Heart right ventricle (tissue), 16 donors: ENCODE measurements around the gene TMEFF2. TPM values are rescaled to one million over a fixed set of nuclear protein-coding genes. Genes with fewer than 3 reads are reported as not detected.

Experiments used
- ATAC-seq, 8 donors: fragments of 200-7000 bp; cut with Tn5 transposase; one replicate each; pipeline ENCODE4 v1.9.1; 2020; ENCODE audit warnings: mild to moderate bottlenecking in 8 of 8, moderate library complexity in 8 of 8, moderate number of reproducible peaks in 1 of 8
- DNase-seq, 2 donors: peaks; one replicate each; pipeline ENCODE4 v3.0.0-alpha.2; 2020
- H3K27ac ChIP-seq, 10 donors: fragments of 200-600 bp; sonication (generic) in 2 of 10; one replicate each; pipeline versions ENCODE4 v1.5.0 to v1.8.0; 2020 to 2022; ENCODE audit warnings: mild to moderate bottlenecking in 3 of 10
- H3K27me3 ChIP-seq, 7 donors: fragments of 200-600 bp; one replicate each; pipeline ENCODE4 v1.8.0; 2021 to 2022; ENCODE audit warnings: mild to moderate bottlenecking in 2 of 7
- H3K36me3 ChIP-seq, 9 donors: fragments of 200-600 bp; sonication (generic) in 1 of 9; one replicate each; pipeline versions ENCODE4 v1.5.0 to v1.8.0; 2020 to 2022; ENCODE audit warnings: mild to moderate bottlenecking in 2 of 9
- H3K4me1 ChIP-seq, 9 donors: fragments of 200-600 bp; sonication (generic) in 1 of 9; one replicate each; pipeline versions ENCODE4 v1.5.0 to v1.8.0; 2020 to 2022; ENCODE audit warnings: mild to moderate bottlenecking in 4 of 9
- H3K4me3 ChIP-seq, 10 donors: fragments of 200-600 bp; sonication (generic) in 2 of 10; one replicate each; pipeline versions ENCODE4 v1.5.0 to v1.8.0; 2020 to 2022; ENCODE audit warnings: mild to moderate bottlenecking in 7 of 10, moderate library complexity in 2 of 10
- H3K9me3 ChIP-seq, 11 donors: fragments of 200-600 bp in 10 of 11; sonication (generic) in 2 of 11; one replicate each; pipeline versions ENCODE4 v1.5.0 to v1.8.0; 2013 to 2022; ENCODE audit warnings: mild to moderate bottlenecking in 2 of 11, control low read depth in 1 of 11, moderate library complexity in 1 of 11
- WGBS, 2 donors: extraction: QIAGEN DNeasy Blood & Tissue Kit; methylation state at CpG; one replicate each; pipeline ENCODE4 v1.1.7; 2013; ENCODE audit warnings: inconsistent platforms in 1 of 2; 5-methylcytosine and 5-hydroxymethylcytosine counted together
- intact Hi-C, 10 donors: fragments of 100-400 bp; cut with DNase I; formaldehyde crosslinking; loops; one replicate each; pipeline versions ENCODE4 v1.11.1 to v1.14.2; 2022
- polyA plus RNA-seq, 2 donors: library from polyadenylated mRNA; stranded (reverse); fragments of 200-250 nt; gene quantifications; one replicate each; pipeline ENCODE4 v1.2.3, GENCODE V29; 2013
- total RNA-seq, 10 donors: library from RNA; stranded (reverse); fragmentation: NEBNext Ultra II Directional in 3 of 10; extraction: Animal tissue kit (Norgen Biotek cat#: 25700) in 3 of 10; gene quantifications; one replicate each; pipeline versions ENCODE4 v1.2.1 to v1.2.4, GENCODE V29; 2021 to 2023
- TF ChIP-seq, protein P1 (sequence below), 9 donors: fragments of 200-600 bp; sonication (generic) in 2 of 9; IDR thresholded peaks; one replicate each; pipeline versions ENCODE4 v1.5.0 to v1.8.0; 2021 to 2022; ENCODE audit warnings: antibody characterized with exemption in 9 of 9, mild to moderate bottlenecking in 5 of 9, moderate library complexity in 1 of 9
- donor health status: Arrhythmogenic right ventricular cardiomyopathy.
- donor health status: ischemic (EF 13 %, LVEDD 7.1; RV severe dilation, severe dysfunction).
- donor health status: healthy with polysubstance abuse.
- donor health status: DM: no; HTN: yes; CAD: no.
- donor health status: DM: no; HTN: no; CAD: no.
- donor health status: ischemic (EF 25% LVEDD 6.9; RV normal size, moderate dysfunction).
- donor health status: ischemic (EF 25% LVEDD 5.7; RV mildly dilated, moderate dysfunction).
- donor health status: healthy.
- donor health status: DM: yes; HTN: yes; CAD: no.
- donor health status: Ischemic cardiomyopathy.
- donor health status: ischemic (EF 35%, LVEDD 5.7; RV mildly dilated, moderate dysfunction).
- donor health status: nonischemic (EF 11% LVEDD 7.7; RV severe dilation, severe dysfunction).
- donor health status: DM: yes; HTN: yes; CAD: no.
- donor health status: PGD.
- donor health status: ischemic (EF 29% LVEDD 5.4; RV normal size, mild dysfunction).
- donor health status: nonischemic (EF 23%, LVEDD 6.1; RV moderate dilation, normal function).

Gene TMEFF2
- total and polyA plus RNA-seq, 12 donors, result 0.09 to 0.41 (median 0.17) TPM; not detected in 8

DNA sequence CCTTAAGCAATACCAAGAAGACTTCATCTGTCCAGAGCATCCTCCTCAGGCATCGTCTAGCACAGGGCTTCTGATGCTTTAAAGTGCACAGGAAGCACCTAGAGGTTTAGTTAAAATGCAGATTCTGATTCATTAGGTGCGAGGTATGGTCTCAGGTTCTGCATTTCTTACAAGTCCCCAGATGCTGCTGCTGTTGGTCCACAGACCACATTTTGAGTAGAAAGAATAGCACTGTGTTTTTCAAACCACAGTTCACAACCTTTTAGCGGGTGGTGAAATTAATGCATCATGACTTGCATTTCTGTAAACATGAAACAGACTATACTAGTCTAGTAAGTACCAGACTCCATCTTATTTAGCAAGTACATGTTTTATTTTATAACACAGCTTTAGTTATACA is 134.6 kb downstream of the TMEFF2 start:
- Histone ChIP-seq H3K4me3 (no peak overlapping the region), H3K27me3 (no peaks in the 10 kb centered on the region), H3K4me1 (no peaks in the 10 kb centered on the region), H3K36me3 (no peaks in the 10 kb centered on the region), H3K27ac (no peak overlapping the region), H3K9me3 (no peaks in the 10 kb centered on the region)
- intact Hi-C loops, result no loop called here
- no peak for DNase-seq
- 79 to 80% methylated on average over 3 of the region's 3 CpGs for WGBS, 2 donors
- no peak for ATAC-seq
- TF ChIP-seq, protein P1, sequence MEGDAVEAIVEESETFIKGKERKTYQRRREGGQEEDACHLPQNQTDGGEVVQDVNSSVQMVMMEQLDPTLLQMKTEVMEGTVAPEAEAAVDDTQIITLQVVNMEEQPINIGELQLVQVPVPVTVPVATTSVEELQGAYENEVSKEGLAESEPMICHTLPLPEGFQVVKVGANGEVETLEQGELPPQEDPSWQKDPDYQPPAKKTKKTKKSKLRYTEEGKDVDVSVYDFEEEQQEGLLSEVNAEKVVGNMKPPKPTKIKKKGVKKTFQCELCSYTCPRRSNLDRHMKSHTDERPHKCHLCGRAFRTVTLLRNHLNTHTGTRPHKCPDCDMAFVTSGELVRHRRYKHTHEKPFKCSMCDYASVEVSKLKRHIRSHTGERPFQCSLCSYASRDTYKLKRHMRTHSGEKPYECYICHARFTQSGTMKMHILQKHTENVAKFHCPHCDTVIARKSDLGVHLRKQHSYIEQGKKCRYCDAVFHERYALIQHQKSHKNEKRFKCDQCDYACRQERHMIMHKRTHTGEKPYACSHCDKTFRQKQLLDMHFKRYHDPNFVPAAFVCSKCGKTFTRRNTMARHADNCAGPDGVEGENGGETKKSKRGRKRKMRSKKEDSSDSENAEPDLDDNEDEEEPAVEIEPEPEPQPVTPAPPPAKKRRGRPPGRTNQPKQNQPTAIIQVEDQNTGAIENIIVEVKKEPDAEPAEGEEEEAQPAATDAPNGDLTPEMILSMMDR (IDR thresholded peaks at IDR 0.05), result no peak

DNA sequence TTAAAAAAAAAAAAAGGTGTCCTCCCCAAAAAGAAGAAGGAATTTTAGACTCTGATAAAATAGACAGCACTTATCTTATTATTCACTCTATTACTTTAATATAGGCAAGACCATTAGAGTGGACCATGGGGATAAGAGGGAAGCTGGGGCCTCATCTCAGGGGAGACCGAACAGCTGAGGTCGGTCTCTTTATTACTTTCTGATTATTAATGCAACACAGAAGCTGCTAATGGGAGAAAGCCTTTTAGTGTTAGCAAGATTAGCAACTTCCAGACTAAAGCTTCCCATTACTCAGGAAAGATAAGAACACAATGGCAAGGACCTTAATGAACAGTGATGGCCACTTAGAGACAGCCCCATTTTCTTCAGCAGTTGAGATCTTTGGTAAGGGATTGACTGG is 135.5 kb downstream of the TMEFF2 start:
- 93 to 95% methylated on average over 2 of the region's 2 CpGs for WGBS, 2 donors

DNA sequence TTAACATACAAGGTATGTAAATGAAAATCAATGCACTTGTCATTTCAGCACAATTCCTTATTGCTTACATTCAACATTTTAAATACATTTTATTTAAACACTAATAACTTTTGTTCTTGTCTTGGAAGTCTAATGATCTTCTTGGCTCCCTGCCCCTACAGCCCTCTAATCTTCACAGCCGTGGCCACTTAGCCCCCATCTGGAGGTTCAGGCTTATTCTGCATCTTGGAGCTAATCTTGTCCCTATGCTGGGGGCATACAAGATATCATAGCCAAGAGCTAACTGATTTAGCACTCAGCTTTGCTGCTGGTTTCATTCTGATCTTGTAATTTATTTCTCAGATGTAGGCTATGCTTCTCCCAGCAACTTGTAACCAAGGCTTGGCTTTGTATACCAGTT is 140.8 kb downstream of the TMEFF2 start:
- no peak overlapping the region for H3K4me3 ChIP-seq
- no peaks in the 10 kb centered on the region for H3K36me3 ChIP-seq
- WGBS, 2 donors, result 54 to 65% methylated on average over 1 of the region's 1 CpG
- intact Hi-C loops, result no loop called here
- no peaks in the 10 kb centered on the region for H3K4me1 ChIP-seq
- H3K9me3 ChIP-seq, result no peaks in the 10 kb centered on the region
- ATAC-seq (no peak), DNase-seq (no peak)
- no peaks in the 10 kb centered on the region for H3K27me3 ChIP-seq
- TF ChIP-seq, protein P1 (IDR thresholded peaks at IDR 0.05), result no peak
- H3K27ac ChIP-seq, result no peak overlapping the region

More for the DNA sequence above, 135.5 kb downstream of the TMEFF2 start:
- Histone ChIP-seq H3K27ac (no peak overlapping the region), H3K36me3 (no peaks in the 10 kb centered on the region), H3K4me1 (no peaks in the 10 kb centered on the region), H3K9me3 (no peaks in the 10 kb centered on the region), H3K4me3 (no peak overlapping the region), H3K27me3 (no peaks in the 10 kb centered on the region)
- ATAC-seq, result no peak
- TF ChIP-seq, protein P1 (IDR thresholded peaks at IDR 0.05), result no peak
- intact Hi-C loops, result no loop called here
- no peak for DNase-seq

GRCh38 chr2:192051533-192051932 is 143.2 kb downstream of the TMEFF2 start:
- Histone ChIP-seq H3K27ac (no peak overlapping the region), H3K27me3 (no peaks in the 10 kb centered on the region), H3K9me3 (no peaks in the 10 kb centered on the region), H3K36me3 (no peaks in the 10 kb centered on the region), H3K4me3 (no peak overlapping the region), H3K4me1 (no peaks in the 10 kb centered on the region)
- TF ChIP-seq, protein P1 (IDR thresholded peaks at IDR 0.05), result no peak
- intact Hi-C loops, result no loop called here
- DNase-seq (no peak), ATAC-seq (no peak)

- TF ChIP-seq, protein P1 (IDR thresholded peaks at IDR 0.05), result no peak
- Histone ChIP-seq H3K27ac (no peak overlapping the region), H3K27me3 (no peaks in the 10 kb centered on the region), H3K4me3 (no peak overlapping the region), H3K36me3 (no peaks in the 10 kb centered on the region), H3K9me3 (no peaks in the 10 kb centered on the region), H3K4me1 (no peaks in the 10 kb centered on the region)
- intact Hi-C loops, result no loop called here
- DNase-seq (no peak), ATAC-seq (no peak)
- WGBS, 2 donors, result 84 to 98% methylated on average over 4 of the region's 4 CpGs
Observed at GRCh38 chr2:192049362-192049761, 145.4 kb downstream of the TMEFF2 start.
